GM21576 (cell line): ENCODE results near the gene TRAF3.
"Not testable (repeated sequence)": the region's sequence is repeated elsewhere in the genome, so short reads cannot be mapped to it uniquely, and the experiment has no call there.

ENCODE experiments used
- ATAC-seq: cut with Tn5 transposase; IDR thresholded peaks from one replicate; pipeline ENCODE4 v1.9.1; 2021; ENCODE audit warnings: mild to moderate bottlenecking, moderate library complexity; ENCODE audit not compliant: unreplicated experiment

The TRAF3 gene

GRCh38 chr14:102826751-102827675 is 49.8 kb downstream of the TRAF3 start:
- no peak for ATAC-seq

DNA sequence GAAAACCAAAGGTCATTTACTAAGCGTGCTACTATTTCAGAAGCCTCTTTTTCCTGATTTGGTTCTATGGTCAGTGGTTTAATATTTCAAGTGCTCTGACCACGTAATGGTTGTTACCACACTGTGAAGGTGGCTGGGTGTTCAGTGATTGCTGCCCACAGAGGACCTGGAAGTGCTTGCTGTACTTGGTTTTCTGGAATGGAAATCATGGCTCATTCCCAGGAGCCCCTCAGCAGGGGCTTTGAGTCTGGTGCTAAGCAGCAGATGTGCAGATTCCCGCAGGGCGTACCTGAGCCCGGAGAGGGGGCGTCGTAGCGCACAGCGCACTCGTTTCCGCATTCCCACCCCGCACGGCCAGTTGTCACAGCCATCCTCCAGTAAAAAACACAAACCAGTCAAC is 50.5 kb downstream of the TRAF3 start:
- no peak for ATAC-seq

- ATAC-seq = no peak
Observed at GRCh38 chr14:102828151-102828550, 50.9 kb downstream of the TRAF3 start.

DNA sequence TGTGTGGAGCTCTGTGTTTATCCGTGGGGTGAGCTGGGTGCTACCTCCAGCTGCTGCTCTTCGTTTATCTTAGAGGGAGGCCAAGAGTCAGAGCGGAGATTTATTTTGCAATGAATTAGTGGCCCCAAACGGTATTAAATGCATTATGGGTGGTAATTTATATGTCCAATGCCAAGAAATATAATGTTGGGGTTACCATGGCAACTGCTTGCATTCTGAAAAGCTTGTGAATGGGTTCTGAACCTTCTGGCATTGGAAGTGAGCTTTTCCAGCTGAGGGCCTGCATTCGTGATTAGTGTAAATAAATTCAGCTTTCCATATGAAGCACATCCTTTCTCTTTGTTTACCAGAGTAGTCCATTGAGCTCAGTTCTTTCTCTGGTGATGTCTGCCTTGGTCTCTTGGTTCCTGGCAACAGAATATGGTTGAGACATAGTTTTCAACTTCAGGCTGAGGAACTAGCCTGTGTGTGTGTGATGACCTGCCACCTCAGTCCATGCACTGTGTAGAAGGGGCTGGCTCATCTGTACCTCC is 51.8 kb downstream of the TRAF3 start:
- ATAC-seq = no peak

- no peak for ATAC-seq
Observed at GRCh38 chr14:102830474-102831045, 53.3 kb downstream of the TRAF3 start.

DNA sequence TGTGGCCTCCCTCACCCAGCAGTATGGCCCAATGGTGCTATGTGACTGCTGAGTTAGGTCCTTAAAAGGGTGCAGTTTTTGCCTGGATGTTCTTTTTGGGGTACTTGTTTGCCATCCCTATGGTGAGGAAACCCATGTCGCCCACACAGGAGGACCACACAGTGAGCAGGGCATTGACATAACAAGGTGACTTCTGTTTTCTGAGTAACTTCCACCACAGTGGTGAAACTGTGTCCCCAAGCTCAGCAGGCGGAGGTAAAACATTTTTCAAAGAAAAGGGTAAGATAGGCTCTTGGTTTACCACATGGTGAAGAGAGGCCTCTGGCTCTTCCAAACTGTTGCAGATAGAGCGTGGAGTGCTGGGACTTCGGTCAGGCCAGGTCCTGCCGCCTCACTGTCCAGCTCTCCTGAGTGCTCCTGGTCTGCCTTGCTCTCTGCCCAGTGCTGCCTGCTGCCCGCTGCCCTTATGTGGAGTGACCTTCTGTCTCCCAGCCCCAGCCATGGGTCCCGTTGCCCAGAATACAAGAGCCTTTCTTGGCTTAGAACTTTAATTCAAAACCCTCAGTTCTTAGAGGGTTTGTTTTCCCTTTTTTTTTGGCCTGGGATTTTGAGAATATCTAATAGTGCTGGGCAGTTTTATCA is 54.0 kb downstream of the TRAF3 start:
- ATAC-seq = no peak

GRCh38 chr14:102833341-102833740 is 56.1 kb downstream of the TRAF3 start:
- no peak for ATAC-seq

DNA sequence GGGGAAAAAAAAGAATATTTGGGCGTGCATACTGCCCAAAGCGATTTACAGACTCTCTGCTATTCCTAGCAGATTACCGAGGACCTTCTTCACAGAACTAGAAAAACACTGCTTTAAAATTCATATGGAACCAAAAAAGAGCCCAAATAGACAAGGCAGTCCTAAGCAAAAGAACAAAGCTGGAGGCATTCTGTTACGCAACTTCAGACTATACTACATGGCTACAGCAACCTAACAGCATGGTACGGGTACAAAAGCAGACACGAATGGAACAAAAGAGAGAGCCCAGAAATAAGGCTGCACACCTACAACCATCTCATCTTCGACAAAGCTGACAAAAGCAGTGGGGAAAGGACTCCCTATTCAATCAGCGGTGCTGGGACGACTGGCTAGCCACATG is 56.7 kb downstream of the TRAF3 start:
- no peak for ATAC-seq

GRCh38 chr14:102835959-102836358 is 58.7 kb downstream of the TRAF3 start:
- ATAC-seq = no peak

GRCh38 chr14:102837120-102837519 is 59.9 kb downstream of the TRAF3 start:
- ATAC-seq = not testable (repeated sequence)

GRCh38 chr14:102838501-102838900 is 61.3 kb downstream of the TRAF3 start:
- no peak for ATAC-seq

GRCh38 chr14:102840115-102840514 is 62.9 kb downstream of the TRAF3 start:
- no peak for ATAC-seq

GRCh38 chr14:102840771-102841528 is 63.7 kb downstream of the TRAF3 start:
- ATAC-seq = no peak

DNA sequence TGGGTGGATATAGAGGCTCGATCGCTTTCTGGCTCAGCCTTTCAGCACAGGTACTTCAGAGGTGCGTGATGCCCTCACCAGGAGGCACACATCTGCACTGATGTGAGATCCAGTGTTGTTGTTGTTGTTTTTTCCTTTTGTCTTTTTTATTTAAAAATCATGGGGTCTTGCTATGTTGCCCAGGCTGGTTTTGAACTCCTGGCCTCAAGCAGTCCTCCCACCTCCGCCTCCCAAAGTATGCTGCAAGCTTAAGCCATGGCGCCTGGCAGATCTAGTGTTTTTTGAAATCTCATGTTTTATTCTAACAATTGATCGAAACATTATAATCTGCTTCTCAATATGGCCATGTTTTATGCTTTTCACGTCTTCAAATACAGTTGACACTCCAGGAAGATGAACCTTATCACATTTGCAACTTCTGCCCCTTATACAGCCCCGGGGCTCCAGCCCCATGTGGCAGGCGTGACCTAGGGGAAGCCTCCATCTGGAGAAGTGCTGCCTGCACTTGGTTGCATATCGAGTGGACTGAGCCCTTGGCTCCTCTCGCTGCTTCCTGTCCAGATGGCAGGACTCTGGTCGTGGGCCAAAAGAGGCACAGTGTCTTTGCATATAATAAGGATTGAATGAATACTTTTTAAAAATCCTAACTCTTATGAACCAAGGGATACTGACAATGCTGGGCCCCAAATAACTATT is 71.7 kb downstream of the TRAF3 start:
- no peak for ATAC-seq

GRCh38 chr14:102849526-102850379 is 72.5 kb downstream of the TRAF3 start:
- ATAC-seq = no peak

- ATAC-seq = no peak
Observed at GRCh38 chr14:102853648-102854047, 76.4 kb downstream of the TRAF3 start.

GRCh38 chr14:102854091-102854703 is 76.9 kb downstream of the TRAF3 start:
- no peak for ATAC-seq

DNA sequence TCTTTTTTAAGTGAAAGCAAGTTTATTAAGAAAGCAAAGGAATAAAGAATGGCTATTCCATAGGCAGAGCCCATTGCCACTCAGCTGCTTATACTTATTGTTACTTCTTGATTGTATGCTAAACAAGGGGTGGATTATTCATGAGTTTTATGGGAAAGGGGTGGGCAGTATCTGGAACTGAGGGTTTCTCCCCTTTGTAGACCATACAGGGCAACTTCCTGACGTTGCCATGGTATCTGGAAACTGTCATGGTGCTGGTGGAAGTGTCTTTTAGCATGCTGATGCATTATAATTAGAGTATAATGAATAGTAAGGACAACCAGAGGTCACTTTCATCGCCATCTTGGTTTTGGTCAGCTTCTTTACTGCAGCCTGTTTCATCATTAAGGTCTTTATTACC is 78.9 kb downstream of the TRAF3 start:
- no peak for ATAC-seq

- ATAC-seq = no peak
Observed at GRCh38 chr14:102857444-102857843, 80.2 kb downstream of the TRAF3 start.
